ENCODE results near the gene MOV10L1.
"Not testable (repeated sequence)": the region's sequence is repeated elsewhere in the genome, so short reads cannot be mapped to it uniquely, and the experiment has no call there.

MOV10L1 gene

GRCh38 chr22:50165436-50166123, 75.8 kb downstream of the MOV10L1 start:
- DNase-seq: no peak

- no peak for DNase-seq
Measured at GRCh38 chr22:50167689-50168489, 78.1 kb downstream of the MOV10L1 start.

- DNase-seq: not testable (repeated sequence)
Measured at GRCh38 chr22:50168490-50169180, 78.8 kb downstream of the MOV10L1 start.

GRCh38 chr22:50169181-50169759, 79.5 kb downstream of the MOV10L1 start:
- no peak for DNase-seq

GRCh38 chr22:50169774-50170341, 80.1 kb downstream of the MOV10L1 start:
- peak; percentile 73 for DNase-seq

- no peak for DNase-seq
Measured at GRCh38 chr22:50170453-50171318, 80.9 kb downstream of the MOV10L1 start, which contains the start of gene PANX2. PANX2 (plus strand) TSS chr22:50170731; CDS start chr22:50170731, 0 bp downstream.

GRCh38 chr22:50171319-50171964, 81.6 kb downstream of the MOV10L1 start:
- no peak for DNase-seq

GRCh38 chr22:50171965-50172421, 82.2 kb downstream of the MOV10L1 start:
- DNase-seq: no peak

GRCh38 chr22:50173311-50173982, 83.6 kb downstream of the MOV10L1 start:
- DNase-seq: no peak

- DNase-seq: no peak
Measured at GRCh38 chr22:50173983-50174355, 84.2 kb downstream of the MOV10L1 start.

GRCh38 chr22:50174382-50175190, 84.8 kb downstream of the MOV10L1 start:
- no peak for DNase-seq

GRCh38 chr22:50175191-50175461, 85.3 kb downstream of the MOV10L1 start:
- DNase-seq: no peak

- DNase-seq: no peak
Measured at GRCh38 chr22:50175921-50176849, 86.4 kb downstream of the MOV10L1 start.

- DNase-seq: no peak
Measured at GRCh38 chr22:50176850-50177536, 87.2 kb downstream of the MOV10L1 start.

- DNase-seq: no peak
Measured at GRCh38 chr22:50177537-50178470, 88.0 kb downstream of the MOV10L1 start.

GRCh38 chr22:50178471-50178864, 88.7 kb downstream of the MOV10L1 start:
- DNase-seq: no peak

Measured in activated CD4-positive, alpha-beta T cell treated with anti-CD3 and anti-CD28 coated beads for 48 hours (primary cell).